Posterior vena cava (tissue), 2 donors: Measurements from ENCODE around the gene ANKUB1. TPM values are rescaled to one million over a fixed set of nuclear protein-coding genes. Genes with fewer than 3 reads are reported as not detected.

Experiments used
- DNase-seq: peaks from one replicate; pipeline ENCODE4 v3.0.0-alpha.2; 2020; ENCODE audit warnings: low spot score
- intact Hi-C, 2 donors: fragments of 100-400 bp; cut with DNase I; formaldehyde crosslinking; loops; one replicate each; pipeline versions ENCODE4 v1.14.1 to v1.14.2; 2022 to 2023
- total RNA-seq, 2 donors: library from RNA; stranded (reverse); fragmentation: NEBNext Ultra II Directional; extraction: Animal tissue kit (Norgen Biotek cat#: 25700); gene quantifications; one replicate each; pipeline ENCODE4 v1.2.1, GENCODE V29; 2021
- donor health status: DM: yes; HTN: yes; CAD: no.
- donor health status: DM: yes; HTN: yes; CAD: no.

Gene ANKUB1
- total RNA-seq, 2 donors from 2014 or later = not detected

DNA sequence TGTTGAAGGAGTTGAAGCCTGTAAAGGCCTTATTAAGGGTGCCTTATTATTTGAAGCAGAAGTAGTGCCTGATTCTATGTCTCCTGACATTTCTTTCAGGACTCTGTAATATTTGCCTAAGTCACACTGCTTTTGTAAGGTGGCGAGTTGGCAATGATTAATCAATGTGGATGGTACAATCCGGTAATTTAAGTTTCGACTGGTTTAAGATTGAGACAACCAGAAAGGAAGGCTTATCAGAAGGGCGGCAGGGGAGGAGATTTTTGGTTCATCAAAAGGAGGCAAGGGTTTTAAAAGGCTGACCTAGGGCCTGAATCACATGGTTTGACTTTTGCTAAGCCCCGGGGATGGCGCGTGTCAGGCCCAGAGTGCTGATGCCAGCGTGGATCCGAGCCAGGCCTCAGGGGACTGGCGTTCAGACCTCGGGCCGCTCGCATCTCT, 19.8 kb upstream of the ANKUB1 start:
- intact Hi-C loops = no loop called here

DNA sequence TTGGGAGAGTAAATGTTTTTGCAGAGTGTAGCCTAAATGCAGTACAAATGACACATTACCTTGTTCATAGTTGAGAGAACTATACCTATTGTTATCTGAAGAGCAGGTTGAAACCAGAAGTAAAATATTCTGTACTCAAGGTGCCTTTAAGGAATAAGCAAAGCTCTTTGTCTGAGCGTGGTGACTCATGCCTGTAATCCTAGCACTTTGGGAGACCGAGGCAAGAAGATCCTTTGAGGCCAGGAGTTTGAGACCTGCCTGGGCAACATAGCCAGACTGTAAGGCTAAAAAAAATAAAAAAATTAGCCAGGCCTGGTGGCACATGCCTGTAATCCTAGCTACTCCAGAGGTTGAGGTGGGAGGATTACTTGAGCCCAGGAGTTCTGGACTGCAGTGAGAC, 18.5 kb upstream of the ANKUB1 start:
- intact Hi-C loops = no loop called here
- no peak for DNase-seq

More for the DNA sequence above, 19.8 kb upstream of the ANKUB1 start:
- DNase-seq = no peak

- intact Hi-C loops = no loop called here
- no peak for DNase-seq
Measured at GRCh38 chr3:149809699-149810098, 17.3 kb upstream of the ANKUB1 start.

DNA sequence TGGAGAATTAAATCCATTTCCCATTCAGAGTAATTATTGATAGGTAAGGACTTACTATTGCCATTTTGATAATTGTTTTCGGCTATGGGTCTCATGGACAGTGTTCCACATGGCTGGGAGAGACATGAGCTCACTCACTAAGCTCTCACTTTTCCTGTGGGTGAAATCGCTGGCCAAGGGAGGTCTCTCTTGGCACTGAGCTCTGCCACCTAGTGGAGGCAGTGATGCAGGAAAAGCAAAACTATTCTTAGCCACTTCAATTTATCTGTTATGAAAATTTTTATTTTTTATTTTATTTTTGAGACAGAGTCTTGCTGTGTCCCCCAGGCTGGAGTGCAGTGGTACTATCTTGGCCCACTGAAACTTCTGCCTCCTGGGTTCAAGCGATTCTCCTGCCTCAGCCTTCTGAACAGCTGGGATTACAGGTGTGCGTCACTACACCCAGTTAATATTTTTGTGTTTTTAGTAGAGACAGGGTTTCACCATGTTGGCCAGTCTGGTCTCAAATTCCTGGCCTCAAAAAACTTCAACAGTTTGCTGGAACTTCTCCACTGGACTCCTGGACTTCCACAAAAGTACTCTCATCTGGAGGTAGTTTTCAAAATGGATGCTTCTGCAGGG, 16.0 kb upstream of the ANKUB1 start:
- intact Hi-C loops = no loop called here
- peak; percentile 85 for DNase-seq

DNA sequence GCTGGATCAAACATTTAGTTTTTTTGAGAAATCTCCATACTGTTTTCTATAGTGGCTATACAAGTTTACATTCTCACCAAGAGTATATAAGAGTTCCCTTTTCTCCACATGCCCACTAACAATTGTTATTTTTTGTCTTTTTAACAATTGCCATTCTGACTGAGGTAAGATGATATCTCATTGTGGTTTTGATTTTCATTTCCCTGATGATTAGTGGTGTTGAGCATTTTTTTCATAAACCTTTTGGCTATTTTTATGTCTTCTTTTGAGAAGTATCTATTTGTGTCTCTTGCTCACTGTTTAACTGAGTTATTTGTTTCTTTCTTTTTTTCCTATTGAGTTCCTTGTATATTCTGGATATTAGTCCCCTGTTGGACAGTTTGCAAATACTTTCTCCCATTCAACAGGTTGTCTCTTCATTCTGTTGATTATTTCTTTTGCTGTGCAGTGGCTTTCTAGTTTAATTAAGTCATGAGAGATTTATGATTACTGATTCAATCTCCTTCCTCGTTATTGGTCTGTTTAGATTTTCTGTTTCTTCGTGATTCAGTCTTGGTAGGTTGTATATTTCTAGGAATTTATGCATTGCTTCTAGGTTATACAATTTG, 13.9 kb upstream of the ANKUB1 start:
- DNase-seq = no peak
- intact Hi-C loops = no loop called here

DNA sequence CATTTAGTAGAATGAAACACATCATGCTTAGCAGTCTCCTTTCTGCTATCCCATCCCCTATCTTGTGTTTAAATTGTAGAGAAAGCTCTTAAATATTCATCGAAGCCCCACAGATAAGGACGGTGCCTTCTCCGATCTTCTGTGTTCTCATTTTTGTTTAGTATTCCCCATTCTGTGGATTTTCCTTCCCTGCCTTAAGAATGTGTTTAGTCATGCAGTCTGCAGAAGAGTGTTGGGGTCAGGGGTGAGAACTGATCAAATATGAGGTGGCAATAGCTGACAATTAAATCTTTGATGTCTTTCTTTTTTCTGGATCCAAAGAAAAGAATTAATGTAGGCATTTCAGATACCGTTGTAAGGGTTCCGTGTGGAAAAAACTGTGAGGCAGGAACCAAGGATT, 9.3 kb upstream of the ANKUB1 start:
- no peak for DNase-seq
- intact Hi-C loops = no loop called here

- intact Hi-C loops = no loop called here
- DNase-seq = no peak
Measured at GRCh38 chr3:149801195-149801594, 8.8 kb upstream of the ANKUB1 start.

- intact Hi-C loops = no loop called here
Measured at GRCh38 chr3:149800693-149801092, 8.3 kb upstream of the ANKUB1 start.

GRCh38 chr3:149796026-149796425, 3.7 kb upstream of the ANKUB1 start:
- intact Hi-C loops = no loop called here
- DNase-seq = no peak

More at GRCh38 chr3:149800693-149801092, 8.3 kb upstream of the ANKUB1 start:
- DNase-seq = no peak

DNA sequence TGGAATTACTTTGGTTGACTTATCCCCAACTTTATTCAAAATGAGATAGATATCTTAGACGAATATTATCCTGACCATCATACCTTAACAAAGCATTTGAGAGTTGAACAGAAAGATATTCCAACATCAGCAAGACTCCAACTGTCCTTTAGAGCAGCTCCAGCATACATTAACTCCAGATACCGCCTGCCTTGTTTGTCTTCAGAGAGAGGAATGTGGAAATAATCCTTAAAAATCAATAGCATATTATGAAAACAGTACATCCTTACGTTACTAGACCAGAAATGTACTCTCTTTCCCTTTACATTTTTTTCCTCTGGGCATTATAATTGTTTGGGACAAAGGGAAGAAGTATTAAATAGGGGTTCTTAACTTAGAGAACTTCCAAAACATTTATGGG, 1.7 kb downstream of the ANKUB1 start:
- DNase-seq = no peak
- intact Hi-C loops = no loop called here

- no peak for DNase-seq
- intact Hi-C loops = no loop called here
Measured at GRCh38 chr3:149790268-149790667, 2.1 kb downstream of the ANKUB1 start.

- intact Hi-C loops = no loop called here
- DNase-seq = no peak
Measured at GRCh38 chr3:149784064-149784704, 8.2 kb downstream of the ANKUB1 start.

- DNase-seq = no peak
- intact Hi-C loops = no loop called here
Measured at GRCh38 chr3:149783576-149783975, 8.8 kb downstream of the ANKUB1 start.

GRCh38 chr3:149781741-149782140, 10.6 kb downstream of the ANKUB1 start:
- intact Hi-C loops = no loop called here
- no peak for DNase-seq

- intact Hi-C loops = no loop called here
- no peak for DNase-seq
Measured at GRCh38 chr3:149781211-149781610, 11.1 kb downstream of the ANKUB1 start.

DNA sequence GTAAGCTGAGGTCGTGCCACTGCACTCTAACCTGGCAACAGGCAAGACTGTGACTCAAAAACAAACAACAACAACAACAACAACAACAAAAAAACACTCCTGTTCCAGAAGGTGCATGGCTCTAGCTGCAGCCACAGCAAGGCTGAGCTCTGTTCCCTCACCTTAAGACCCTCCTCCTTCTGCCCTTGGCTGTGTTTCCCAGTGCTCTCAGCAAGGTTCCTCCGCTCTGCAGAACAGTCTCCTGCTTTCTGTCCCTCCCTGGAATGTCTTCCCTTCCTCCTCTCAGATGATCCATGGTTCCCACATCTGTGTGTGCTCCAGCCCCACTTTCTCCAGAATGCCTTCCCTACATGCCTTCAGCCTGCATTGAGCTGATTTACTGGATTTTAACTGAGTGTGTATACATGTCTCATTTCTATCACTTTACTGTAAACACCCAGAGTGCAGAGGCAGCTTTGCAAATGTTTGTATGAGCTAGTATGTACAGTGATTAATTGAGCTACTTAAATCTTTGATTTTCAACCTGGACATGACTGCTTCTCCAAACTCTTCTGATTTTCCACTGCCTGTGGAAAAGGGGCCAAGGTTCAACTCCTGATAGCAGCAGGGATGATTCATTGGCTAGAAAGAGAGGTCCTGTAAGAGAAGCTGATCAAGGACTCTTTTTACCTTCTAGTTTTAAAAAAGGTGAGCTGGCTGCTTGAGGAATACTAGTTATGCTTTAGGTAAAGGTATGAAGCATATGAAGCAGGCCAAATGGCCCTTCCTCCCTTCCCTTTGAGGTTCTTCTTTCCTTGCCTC, 14.7 kb downstream of the ANKUB1 start:
- intact Hi-C loops = no loop called here
- DNase-seq = no peak

- no peak for DNase-seq
- intact Hi-C loops = no loop called here
Measured at GRCh38 chr3:149776170-149776569, 16.2 kb downstream of the ANKUB1 start.

GRCh38 chr3:149772861-149773260, 19.5 kb downstream of the ANKUB1 start:
- DNase-seq = no peak
- intact Hi-C loops = no loop called here

DNA sequence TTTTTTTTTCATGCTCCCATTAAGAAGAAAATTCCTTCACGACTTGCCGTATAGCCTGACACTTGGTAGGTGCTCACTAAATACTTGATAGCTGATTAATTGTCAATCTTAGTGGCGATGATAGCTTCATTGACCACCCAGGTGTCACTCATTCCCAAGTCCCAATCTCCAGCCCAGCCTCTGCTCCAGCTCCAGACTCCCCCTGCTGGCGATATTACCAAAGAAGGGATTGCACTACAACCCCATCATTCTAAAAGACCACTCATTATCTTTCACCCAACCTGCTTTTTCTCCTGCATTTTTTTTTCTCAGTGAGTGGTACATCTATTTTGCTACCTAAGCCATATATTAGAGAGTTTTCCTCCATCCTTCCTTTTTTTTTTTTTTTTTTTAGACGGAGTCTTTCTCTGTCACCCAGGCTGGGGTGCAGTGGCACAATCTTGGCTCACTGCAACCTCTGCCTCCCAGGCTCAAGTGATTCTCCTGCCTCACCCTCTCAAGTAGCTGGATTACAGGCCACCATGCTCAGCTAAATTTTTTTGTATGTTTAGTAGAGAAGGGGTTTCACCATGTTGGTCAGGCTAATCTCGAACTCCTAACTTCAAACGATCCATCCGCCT, 20.6 kb downstream of the ANKUB1 start:
- DNase-seq = no peak
- intact Hi-C loops = no loop called here

DNA sequence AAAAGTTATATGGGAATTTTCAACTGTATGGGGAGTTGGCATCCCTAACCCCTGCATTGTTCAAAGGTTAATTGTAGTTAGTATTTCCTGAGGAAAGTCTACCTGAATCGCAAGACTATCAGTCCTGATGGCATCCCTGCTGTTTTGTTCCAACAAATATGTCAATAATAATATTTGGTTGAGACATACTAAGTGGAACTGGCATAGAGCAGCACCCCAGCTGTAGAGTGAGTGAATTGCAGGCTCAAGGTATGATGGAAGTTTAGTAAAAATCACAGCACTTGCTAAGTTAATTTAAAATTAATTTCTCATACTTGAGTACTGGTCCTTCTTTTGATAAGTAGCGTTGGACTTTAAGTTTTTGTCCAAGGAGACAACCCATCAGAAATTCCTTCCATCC, 22.1 kb downstream of the ANKUB1 start:
- intact Hi-C loops = no loop called here

More for the DNA sequence above, 22.1 kb downstream of the ANKUB1 start:
- no peak for DNase-seq
